Liver (tissue), 9 donors: ENCODE measurements around the gene LARGE1. TPM values are rescaled to one million over a fixed set of nuclear protein-coding genes. Genes with fewer than 3 reads are reported as not detected.

ENCODE experiments used
- DNase-seq: peaks from one replicate; pipeline ENCODE4 v3.0.0-alpha.2; 2017; ENCODE audit warnings: low spot score
- H3K27ac ChIP-seq, 2 donors: one replicate each; pipeline ENCODE4 v1.7.0; 2013; ENCODE audit warnings: inconsistent platforms in 2 of 2, low read length in 2 of 2, control low read depth in 1 of 2, low read depth in 1 of 2, mild to moderate bottlenecking in 1 of 2
- H3K27me3 ChIP-seq, 4 donors: one replicate each; pipeline versions ENCODE4 v1.6.1 to v1.7.0; 2013; ENCODE audit warnings: low read length in 3 of 4, inconsistent platforms in 1 of 4, mild to moderate bottlenecking in 1 of 4, moderate library complexity in 1 of 4; ENCODE audit not compliant: control insufficient read depth in 4 of 4, insufficient read depth in 4 of 4
- H3K36me3 ChIP-seq, 4 donors: one replicate each; pipeline versions ENCODE4 v1.6.1 to v1.7.0; 2013; ENCODE audit warnings: low read length in 3 of 4, mild to moderate bottlenecking in 3 of 4, low read depth in 1 of 4, moderate library complexity in 1 of 4; ENCODE audit not compliant: control insufficient read depth in 4 of 4, insufficient read depth in 3 of 4
- H3K4me1 ChIP-seq, 4 donors: one replicate each; pipeline versions ENCODE4 v1.6.1 to v1.7.0; 2013; ENCODE audit warnings: low read length in 3 of 4, mild to moderate bottlenecking in 3 of 4, moderate library complexity in 1 of 4; ENCODE audit not compliant: control insufficient read depth in 4 of 4, insufficient read depth in 4 of 4
- H3K4me3 ChIP-seq, 3 donors: one replicate each; pipeline versions ENCODE4 v1.6.1 to v1.7.0; 2013; ENCODE audit warnings: low read length in 3 of 3, control low read depth in 1 of 3, low read depth in 1 of 3, mild to moderate bottlenecking in 1 of 3
- H3K9ac ChIP-seq, 2 donors: one replicate each; pipeline ENCODE4 v1.7.0; 2013; ENCODE audit warnings: low read length in 2 of 2, mild to moderate bottlenecking in 2 of 2, moderate library complexity in 2 of 2, control low read depth in 1 of 2, low read depth in 1 of 2
- H3K9me3 ChIP-seq, 4 donors: one replicate each; pipeline versions ENCODE4 v1.6.1 to v1.7.0; 2013; ENCODE audit warnings: low read length in 3 of 4; ENCODE audit not compliant: control insufficient read depth in 4 of 4
- EGR1 ChIP-seq, 2 donors: IDR thresholded peaks; 2 replicates each; pipeline ENCODE4 v1.6.1; 2016 to 2018; ENCODE audit warnings: antibody characterized with exemption in 2 of 2, low read depth in 2 of 2
- FOXA1 ChIP-seq: IDR thresholded peaks from 2 replicates; pipeline ENCODE4 v1.6.1; 2016; ENCODE audit warnings: antibody characterized with exemption
- FOXA2 ChIP-seq: IDR thresholded peaks from 2 replicates; pipeline ENCODE4 v1.6.1; 2016; ENCODE audit warnings: antibody characterized with exemption
- HNF4A ChIP-seq, 2 donors: conservative IDR thresholded peaks; 2 replicates each; pipeline ENCODE4 v1.6.1; 2016; ENCODE audit warnings: antibody characterized with exemption in 2 of 2, mild to moderate bottlenecking in 2 of 2
- HNF4G ChIP-seq: IDR thresholded peaks from 2 replicates; pipeline ENCODE4 v1.6.1; 2016; ENCODE audit warnings: antibody characterized with exemption
- NR2F2 ChIP-seq: IDR thresholded peaks from 2 replicates; pipeline ENCODE4 v1.6.1; 2016; ENCODE audit warnings: antibody characterized with exemption
- RAD21 ChIP-seq, 2 donors: IDR thresholded peaks; 2 replicates each; pipeline ENCODE4 v1.6.1; 2016; ENCODE audit warnings: antibody characterized with exemption in 2 of 2, mild to moderate bottlenecking in 2 of 2
- SP1 ChIP-seq: IDR thresholded peaks from 2 replicates; pipeline ENCODE4 v1.6.1; 2018; ENCODE audit warnings: antibody characterized with exemption, mild to moderate bottlenecking
- TAF1 ChIP-seq: conservative IDR thresholded peaks from 2 replicates; pipeline ENCODE4 v1.6.1; 2016; ENCODE audit warnings: antibody characterized with exemption, mild to moderate bottlenecking
- WGBS: extraction: QIAGEN DNeasy Blood & Tissue Kit; methylation state at CpG from one replicate; pipeline ENCODE4 v1.1.7; 2013; 5-methylcytosine and 5-hydroxymethylcytosine counted together
- polyA plus RNA-seq, 2 donors: library from polyadenylated mRNA; stranded (reverse) in 1 of 2; unstranded in 1 of 2; fragments of 200-250 nt in 1 of 2; fragments of >200 nt in 1 of 2; fragmentation: Nextera tagmentation in 1 of 2; extraction: Ambion mirVana in 1 of 2; gene quantifications; one replicate each; pipeline versions ENCODE4 v1.2.1 to v1.2.3, GENCODE V29; 2013 to 2015
- total RNA-seq, 2 donors: library from RNA; depleted of rRNA; stranded (reverse); fragments of >200 nt; gene quantifications; one replicate each; pipeline ENCODE4 v1.2.3, GENCODE V29; 2014
- TF ChIP-seq, protein P1 (sequence below): fragments of 150-350 bp; IDR thresholded peaks from 2 replicates; pipeline ENCODE4 v1.5.1; 2017; ENCODE audit warnings: improper control_type of control experiment, low read depth, low read length; ENCODE audit not compliant: missing input control
- TF ChIP-seq, protein P2 (sequence below): IDR thresholded peaks from 2 replicates; pipeline ENCODE4 v1.6.1; 2016; ENCODE audit warnings: antibody characterized with exemption
- TF ChIP-seq, protein P3 (sequence below): IDR thresholded peaks from 2 replicates; pipeline ENCODE4 v1.6.1; 2016; ENCODE audit warnings: antibody characterized with exemption
- donor health status: healthy.
- donor health status: healthy.
- donor health status: healthy.
- donor health status: healthy.
- donor health status: healthy.

The LARGE1 gene
- total and polyA plus RNA-seq, 4 donors, result 2.3 to 14.1 (median 5.7) TPM

DNA sequence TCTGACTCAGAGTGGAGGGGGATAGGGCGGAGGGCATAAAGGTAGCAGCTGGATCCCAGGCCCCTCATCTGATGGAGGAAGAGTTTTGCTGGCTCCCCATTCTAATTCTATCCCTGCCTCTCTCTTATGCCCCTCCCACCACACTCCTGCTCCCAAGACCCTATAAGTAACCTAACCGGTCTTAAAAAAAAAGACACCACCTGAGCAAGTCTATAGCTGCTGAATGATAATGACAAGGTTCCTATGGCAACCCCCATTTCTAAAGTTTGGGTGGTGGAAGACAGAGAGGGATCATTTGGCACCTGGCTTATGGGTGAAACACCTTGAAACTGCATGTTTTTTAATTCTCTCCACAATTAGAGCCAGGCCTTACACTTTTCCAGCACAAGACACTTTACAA, 69.6 kb downstream of the LARGE1 start:
- no peak overlapping the region for H3K4me3 ChIP-seq
- H3K27ac ChIP-seq, result no peak overlapping the region
- no peak overlapping the region for H3K9ac ChIP-seq
- H3K27me3 ChIP-seq, result no peaks in the 10 kb centered on the region
- no peak for TF ChIP-seq SP1
- H3K9me3 ChIP-seq, result no peaks in the 10 kb centered on the region
- DNase-seq, result no peak
- WGBS, result 97% methylated on average over 2 of the region's 2 CpGs
- H3K4me1 ChIP-seq, result peaks cover 0 to 16% (median 14%) of the 10 kb centered on the region in 4 donors
- H3K36me3 ChIP-seq, result no peaks in the 10 kb centered on the region

DNA sequence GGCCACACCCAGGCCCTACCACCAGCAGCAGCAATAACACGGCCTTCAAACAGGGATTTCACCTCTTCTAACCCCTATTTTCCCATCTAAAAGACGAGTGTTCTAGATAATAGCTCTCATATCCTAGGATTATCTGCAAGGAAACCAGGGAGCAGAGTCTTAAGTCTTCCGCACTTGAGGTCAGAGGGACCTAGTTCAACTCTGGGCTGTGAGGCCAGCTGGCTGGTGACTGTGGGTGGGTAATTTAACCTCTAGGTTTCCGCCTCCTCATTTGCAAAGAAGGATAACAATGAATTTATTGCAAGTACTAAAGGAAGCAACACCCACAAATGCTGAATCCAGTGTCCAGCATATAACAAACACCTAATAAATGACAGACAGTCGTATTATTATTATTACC, 70.1 kb downstream of the LARGE1 start:
- Histone ChIP-seq H3K27me3 (no peaks in the 10 kb centered on the region), H3K9me3 (no peaks in the 10 kb centered on the region), H3K4me3 (no peak overlapping the region), H3K9ac (no peak overlapping the region), H3K36me3 (no peaks in the 10 kb centered on the region), H3K27ac (no peak overlapping the region), H3K4me1 (peaks cover 0 to 16% (median 14%) of the 10 kb centered on the region in 4 donors)
- 88% methylated on average over 5 of the region's 5 CpGs for WGBS
- DNase-seq, result no peak
- TF ChIP-seq NR2F2 (peak; percentile 79), SP1 (no peak)

DNA sequence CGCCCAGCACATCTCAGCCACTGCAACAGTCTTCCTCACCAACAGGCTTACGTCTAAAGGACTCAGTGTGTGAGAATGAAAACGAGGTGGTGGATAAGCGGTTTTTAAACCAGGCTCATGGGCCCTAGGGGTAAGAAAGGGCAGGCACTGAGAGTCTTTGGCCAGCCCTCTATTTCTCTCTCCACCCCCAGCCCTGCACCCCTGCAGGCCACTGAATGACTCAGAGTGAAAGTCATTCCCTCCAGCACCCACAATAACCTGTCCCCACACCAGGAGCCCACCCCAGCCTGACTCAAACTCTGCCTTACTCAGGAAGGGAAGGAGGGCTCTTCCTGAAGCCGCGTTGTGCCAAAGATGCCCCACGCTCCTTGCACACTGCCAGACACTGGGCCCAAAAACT, 72.0 kb downstream of the LARGE1 start:
- Histone ChIP-seq H3K4me1 (peaks cover 0 to 10% (median 7%) of the 10 kb centered on the region in 4 donors), H3K4me3 (no peak overlapping the region), H3K9ac (no peak overlapping the region), H3K27ac (no peak overlapping the region), H3K27me3 (no peaks in the 10 kb centered on the region), H3K9me3 (no peaks in the 10 kb centered on the region), H3K36me3 (no peaks in the 10 kb centered on the region)
- no peak for DNase-seq
- TF ChIP-seq TAF1 (no peak), EGR1 (IDR thresholded peaks at IDR 0.05; ENCODE audit: low read depth in 2 of 2) (no peak), HNF4G (no peak), HNF4A (conservative IDR thresholded peaks at IDR 0.05) (no peak)
- TF ChIP-seq, protein P1, sequence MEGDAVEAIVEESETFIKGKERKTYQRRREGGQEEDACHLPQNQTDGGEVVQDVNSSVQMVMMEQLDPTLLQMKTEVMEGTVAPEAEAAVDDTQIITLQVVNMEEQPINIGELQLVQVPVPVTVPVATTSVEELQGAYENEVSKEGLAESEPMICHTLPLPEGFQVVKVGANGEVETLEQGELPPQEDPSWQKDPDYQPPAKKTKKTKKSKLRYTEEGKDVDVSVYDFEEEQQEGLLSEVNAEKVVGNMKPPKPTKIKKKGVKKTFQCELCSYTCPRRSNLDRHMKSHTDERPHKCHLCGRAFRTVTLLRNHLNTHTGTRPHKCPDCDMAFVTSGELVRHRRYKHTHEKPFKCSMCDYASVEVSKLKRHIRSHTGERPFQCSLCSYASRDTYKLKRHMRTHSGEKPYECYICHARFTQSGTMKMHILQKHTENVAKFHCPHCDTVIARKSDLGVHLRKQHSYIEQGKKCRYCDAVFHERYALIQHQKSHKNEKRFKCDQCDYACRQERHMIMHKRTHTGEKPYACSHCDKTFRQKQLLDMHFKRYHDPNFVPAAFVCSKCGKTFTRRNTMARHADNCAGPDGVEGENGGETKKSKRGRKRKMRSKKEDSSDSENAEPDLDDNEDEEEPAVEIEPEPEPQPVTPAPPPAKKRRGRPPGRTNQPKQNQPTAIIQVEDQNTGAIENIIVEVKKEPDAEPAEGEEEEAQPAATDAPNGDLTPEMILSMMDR, result no peak
- 95% methylated on average over 7 of the region's 7 CpGs for WGBS

DNA sequence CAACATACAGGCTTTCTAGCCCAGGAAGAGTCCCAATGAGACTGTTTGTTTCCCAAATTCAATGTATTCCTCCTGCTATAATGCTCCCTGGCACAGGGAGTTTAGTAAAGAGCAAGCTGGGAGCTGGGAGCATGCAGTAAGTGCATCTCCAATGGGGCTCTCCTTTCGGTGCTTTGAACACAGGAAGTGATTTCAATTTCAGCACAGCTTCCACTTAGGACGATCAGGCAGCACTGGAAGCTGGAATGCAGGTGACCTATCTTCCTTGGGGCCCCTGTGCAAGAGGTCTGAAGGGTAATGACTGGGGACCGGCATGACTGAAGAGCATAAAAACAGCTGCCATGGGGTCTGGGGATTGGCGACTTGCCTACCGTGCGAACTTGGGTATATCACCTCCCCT, 76.0 kb downstream of the LARGE1 start:
- Histone ChIP-seq H3K4me1 (no peaks in the 10 kb centered on the region), H3K27me3 (no peaks in the 10 kb centered on the region), H3K27ac (no peak overlapping the region), H3K36me3 (no peaks in the 10 kb centered on the region), H3K9me3 (no peaks in the 10 kb centered on the region), H3K9ac (no peak overlapping the region), H3K4me3 (no peak overlapping the region)
- TF ChIP-seq, protein P2, sequence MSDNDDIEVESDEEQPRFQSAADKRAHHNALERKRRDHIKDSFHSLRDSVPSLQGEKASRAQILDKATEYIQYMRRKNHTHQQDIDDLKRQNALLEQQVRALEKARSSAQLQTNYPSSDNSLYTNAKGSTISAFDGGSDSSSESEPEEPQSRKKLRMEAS, result no peak
- TF ChIP-seq, protein P3, sequence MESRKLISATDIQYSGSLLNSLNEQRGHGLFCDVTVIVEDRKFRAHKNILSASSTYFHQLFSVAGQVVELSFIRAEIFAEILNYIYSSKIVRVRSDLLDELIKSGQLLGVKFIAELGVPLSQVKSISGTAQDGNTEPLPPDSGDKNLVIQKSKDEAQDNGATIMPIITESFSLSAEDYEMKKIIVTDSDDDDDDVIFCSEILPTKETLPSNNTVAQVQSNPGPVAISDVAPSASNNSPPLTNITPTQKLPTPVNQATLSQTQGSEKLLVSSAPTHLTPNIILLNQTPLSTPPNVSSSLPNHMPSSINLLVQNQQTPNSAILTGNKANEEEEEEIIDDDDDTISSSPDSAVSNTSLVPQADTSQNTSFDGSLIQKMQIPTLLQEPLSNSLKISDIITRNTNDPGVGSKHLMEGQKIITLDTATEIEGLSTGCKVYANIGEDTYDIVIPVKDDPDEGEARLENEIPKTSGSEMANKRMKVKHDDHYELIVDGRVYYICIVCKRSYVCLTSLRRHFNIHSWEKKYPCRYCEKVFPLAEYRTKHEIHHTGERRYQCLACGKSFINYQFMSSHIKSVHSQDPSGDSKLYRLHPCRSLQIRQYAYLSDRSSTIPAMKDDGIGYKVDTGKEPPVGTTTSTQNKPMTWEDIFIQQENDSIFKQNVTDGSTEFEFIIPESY, result no peak
- no peak for TF ChIP-seq HNF4A (conservative IDR thresholded peaks at IDR 0.05)
- TF ChIP-seq RAD21 (IDR thresholded peaks at IDR 0.05), result no peak
- TF ChIP-seq FOXA2, result no peak
- TF ChIP-seq FOXA1, result no peak
- DNase-seq, result no peak
- WGBS, result 81% methylated on average over 6 of the region's 6 CpGs
